GM21367 (cell line): Measurements from ENCODE around the gene CLIP4.

ENCODE experiments used
- ATAC-seq: cut with Tn5 transposase; IDR thresholded peaks from one replicate; pipeline ENCODE4 v1.9.1; 2021; ENCODE audit not compliant: unreplicated experiment

Gene CLIP4

GRCh38 chr2:29182920-29183319 is 67.7 kb downstream of the CLIP4 start:
- ATAC-seq, result no peak

GRCh38 chr2:29184531-29184930 is 69.3 kb downstream of the CLIP4 start:
- no peak for ATAC-seq

GRCh38 chr2:29186817-29187216 is 71.6 kb downstream of the CLIP4 start:
- ATAC-seq, result no peak

- no peak for ATAC-seq
Measured at GRCh38 chr2:29187926-29188325, 72.7 kb downstream of the CLIP4 start.

- peak; percentile 75 for ATAC-seq
Measured at GRCh38 chr2:29189052-29189451, 73.8 kb downstream of the CLIP4 start.

GRCh38 chr2:29191817-29192216 is 76.6 kb downstream of the CLIP4 start:
- no peak for ATAC-seq

- no peak for ATAC-seq
Measured at GRCh38 chr2:29192526-29192925, 77.3 kb downstream of the CLIP4 start.

- no peak for ATAC-seq
Measured at GRCh38 chr2:29193111-29193510, 77.9 kb downstream of the CLIP4 start.

GRCh38 chr2:29193681-29194080 is 78.5 kb downstream of the CLIP4 start:
- ATAC-seq, result no peak

GRCh38 chr2:29195796-29196195 is 80.6 kb downstream of the CLIP4 start:
- no peak for ATAC-seq

- peak; percentile 58 for ATAC-seq
Measured at GRCh38 chr2:29196792-29197788, 81.9 kb downstream of the CLIP4 start.

- ATAC-seq, result no peak
Measured at GRCh38 chr2:29201979-29202378, 86.8 kb downstream of the CLIP4 start.

- ATAC-seq, result no peak
Measured at GRCh38 chr2:29202819-29203495, 87.7 kb downstream of the CLIP4 start.

- ATAC-seq, result no peak
Measured at GRCh38 chr2:29206941-29207340, 91.7 kb downstream of the CLIP4 start.

GRCh38 chr2:29207352-29208148 is 92.3 kb downstream of the CLIP4 start:
- no peak for ATAC-seq

- no peak for ATAC-seq
Measured at GRCh38 chr2:29209551-29209950, 94.3 kb downstream of the CLIP4 start.

- ATAC-seq, result no peak
Measured at GRCh38 chr2:29212009-29212408, 96.8 kb downstream of the CLIP4 start.

- ATAC-seq, result no peak
Measured at GRCh38 chr2:29213888-29214291, 98.7 kb downstream of the CLIP4 start.

- no peak for ATAC-seq
Measured at GRCh38 chr2:29215073-29215472, 99.9 kb downstream of the CLIP4 start.

GRCh38 chr2:29215739-29216608 is 100.8 kb downstream of the CLIP4 start:
- ATAC-seq, result no peak

- ATAC-seq, result no peak
Measured at GRCh38 chr2:29216609-29216909, 101.3 kb downstream of the CLIP4 start.
